Activated T-helper 1 cell treated with anti-CD3 and anti-CD28 coated beads, Interleukin-2, amount 50 U/mL, for 16 hours (primary cell): ENCODE results near the gene MAP3K14.

Experiments
- DNase-seq, 2 donors: peaks; one replicate each; pipeline ENCODE4 v3.0.0-alpha.2; 2020; ENCODE audit warnings: low read depth in 1 of 2, low spot score in 1 of 2

Gene MAP3K14

GRCh38 chr17:45317111-45317928 lies 500 bp upstream of the MAP3K14 start:
- peak; percentile 98 to 100 for DNase-seq

DNA sequence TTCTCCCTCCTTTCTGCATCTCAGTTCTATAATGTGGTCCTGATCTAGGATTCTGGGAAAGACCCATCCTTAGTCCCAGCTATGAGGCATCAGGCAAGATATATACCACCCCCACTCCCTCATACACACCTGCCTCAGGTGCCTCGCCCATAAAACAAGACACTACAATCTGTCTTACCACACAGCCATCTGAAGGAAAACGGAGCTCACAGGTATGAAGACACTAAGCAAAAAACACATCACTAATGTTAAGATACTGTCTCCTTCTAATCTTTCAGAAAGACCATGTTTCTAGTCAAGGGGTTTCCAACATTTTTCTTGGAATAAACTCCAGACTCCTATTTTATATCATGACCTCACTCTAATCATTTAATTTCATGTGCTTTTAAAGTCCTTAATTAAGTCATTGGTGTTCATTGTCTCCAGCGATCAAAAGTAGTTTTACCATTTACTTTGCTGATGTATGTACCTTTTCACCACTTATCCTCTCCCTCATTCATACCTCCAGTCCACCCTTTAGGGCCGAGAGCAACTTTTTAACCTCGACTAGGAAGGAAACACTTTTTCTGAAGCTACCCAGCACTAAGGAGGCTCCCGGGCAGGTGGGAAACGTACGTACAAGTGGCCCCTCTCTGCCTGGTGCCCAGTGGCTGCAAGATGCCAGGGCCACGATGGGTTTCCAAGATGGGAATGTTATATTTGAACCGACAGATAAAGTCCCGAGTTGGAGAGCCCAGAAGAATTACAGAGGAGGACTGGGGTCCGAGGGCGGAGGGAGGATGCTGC lies 979 bp downstream of the MAP3K14 start:
- DNase-seq: no peak

GRCh38 chr17:45314741-45315647 lies 1.8 kb downstream of the MAP3K14 start:
- DNase-seq: no peak

DNA sequence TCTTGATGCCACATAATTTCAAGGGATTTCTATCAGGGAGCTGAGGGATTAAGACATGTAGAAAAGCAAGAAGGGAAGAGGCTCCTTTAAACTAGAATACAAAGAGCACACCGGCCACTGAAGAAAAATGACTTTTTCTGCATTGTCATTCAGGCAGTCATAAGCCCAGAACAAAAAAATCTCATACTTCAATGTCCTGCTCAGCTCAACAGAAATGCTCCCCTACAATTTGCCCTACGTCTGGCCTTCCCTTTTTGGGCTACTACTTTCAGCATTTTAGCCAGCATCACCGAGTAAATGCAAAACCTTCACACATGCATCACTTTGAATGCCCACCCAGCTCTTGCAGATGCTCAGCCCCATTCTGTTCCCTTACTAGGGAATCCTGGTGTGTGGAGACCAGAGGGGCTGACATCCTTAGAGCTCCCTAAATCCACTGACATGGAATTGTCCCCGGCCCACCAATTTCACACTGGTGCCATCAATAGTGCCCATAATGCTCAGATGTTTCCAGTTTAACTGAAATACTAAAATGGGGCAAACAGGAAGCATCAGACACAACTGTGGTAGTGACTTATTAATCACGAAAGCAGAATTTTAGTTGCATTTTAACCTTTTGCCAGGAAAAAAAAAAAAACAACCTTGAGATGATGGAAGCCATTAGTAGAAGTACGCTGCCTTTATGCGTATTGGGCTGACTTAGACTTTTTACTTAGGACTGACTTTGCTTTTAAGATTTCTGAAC lies 2.7 kb downstream of the MAP3K14 start:
- no peak for DNase-seq

DNA sequence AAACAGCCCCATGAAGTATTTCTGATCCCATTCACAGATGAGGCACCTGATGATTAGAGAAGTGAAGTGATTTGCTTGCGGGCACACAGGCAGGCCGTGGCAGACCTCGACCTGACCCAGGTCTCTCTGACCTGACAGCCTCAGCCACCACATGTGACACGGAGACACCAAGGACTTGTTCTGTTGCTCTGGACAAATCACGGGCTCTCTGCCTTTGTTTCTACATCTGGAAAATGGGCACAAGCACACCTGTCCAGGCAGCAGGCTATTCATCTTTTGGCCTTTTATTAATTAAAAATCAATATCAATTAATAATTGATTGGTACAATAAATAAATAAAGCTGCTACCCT lies 3.4 kb downstream of the MAP3K14 start:
- no peak for DNase-seq

DNA sequence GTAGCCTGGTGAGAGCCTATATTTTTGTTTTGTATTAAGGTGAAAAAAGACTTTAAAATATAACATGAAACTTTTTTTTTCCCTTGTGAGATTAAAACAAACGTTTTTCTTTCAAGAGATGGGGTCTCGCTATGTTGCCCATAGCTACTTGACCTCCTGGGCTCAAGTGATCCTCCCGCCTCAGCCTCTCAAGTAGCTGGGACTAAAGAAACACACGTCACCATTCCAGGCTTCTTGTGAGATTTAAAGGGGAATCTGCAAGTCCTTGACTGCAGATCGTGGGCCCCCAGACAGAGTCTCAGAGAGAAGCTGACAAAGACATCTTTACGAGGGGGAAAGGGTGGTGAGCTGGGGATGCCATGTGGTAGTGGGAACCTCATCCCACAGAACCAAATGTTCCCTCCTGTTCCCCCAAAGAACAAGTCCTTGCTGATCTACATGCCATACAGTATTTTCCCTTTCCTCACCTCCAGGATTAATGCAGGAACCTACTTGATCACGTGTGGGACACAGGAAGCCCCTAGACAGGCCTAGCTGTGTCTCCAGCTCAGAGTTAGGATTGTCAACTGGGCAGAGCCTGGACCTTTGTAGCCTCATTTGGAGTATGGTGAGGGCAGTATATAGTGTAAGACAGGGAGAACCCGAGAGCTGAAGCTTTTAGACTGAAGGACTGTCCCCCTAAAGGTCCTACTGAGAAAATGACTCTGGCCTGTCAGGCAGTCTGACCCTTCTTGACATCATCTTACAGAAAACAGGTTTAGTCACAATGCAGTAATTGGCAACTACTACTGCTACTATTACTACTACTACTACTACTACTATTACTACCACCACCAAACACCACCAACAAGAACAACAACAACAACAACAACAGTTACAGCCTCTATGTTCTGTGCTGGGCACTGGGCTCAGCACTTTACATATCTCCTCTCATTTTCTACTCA lies 4.1 kb downstream of the MAP3K14 start:
- no peak for DNase-seq

DNA sequence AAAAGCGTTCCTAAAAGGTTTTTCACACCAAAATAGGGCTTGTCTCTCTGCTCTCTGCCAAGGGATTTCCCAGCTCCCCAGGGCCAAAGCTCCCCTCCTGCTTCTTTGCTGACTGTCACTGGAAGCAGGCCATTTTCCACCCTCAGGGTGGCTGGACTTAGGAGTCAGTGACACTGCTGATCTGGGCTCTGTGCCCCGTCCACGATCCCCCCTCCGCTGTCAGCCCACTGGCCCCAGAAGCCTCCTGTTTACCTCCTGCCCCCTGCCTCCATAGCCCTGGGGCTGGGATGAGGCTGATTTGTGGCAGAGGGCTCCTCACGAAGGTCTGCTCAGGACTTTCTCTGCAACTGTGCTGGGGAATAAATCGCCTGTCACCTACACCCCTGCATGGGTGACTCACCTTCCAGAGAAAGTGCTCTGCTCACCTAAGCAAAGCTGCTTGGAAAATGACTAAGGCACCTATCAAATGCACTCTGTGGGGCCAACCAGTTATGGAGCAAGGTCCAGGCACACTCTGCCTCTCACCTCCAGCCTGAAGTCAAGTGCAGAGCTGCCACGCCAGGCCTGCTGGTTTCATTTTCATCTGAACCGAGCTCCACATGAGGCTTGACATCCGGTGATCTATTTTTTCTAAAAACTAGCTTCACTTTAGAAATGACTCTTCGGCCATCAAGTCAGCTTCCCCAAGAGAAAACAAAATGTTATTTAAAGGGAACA lies 4.9 kb downstream of the MAP3K14 start:
- DNase-seq: peak; percentile 32 to 68

- DNase-seq: no peak
Measured at GRCh38 chr17:45311401-45311759, 5.4 kb downstream of the MAP3K14 start.

- no peak for DNase-seq
Measured at GRCh38 chr17:45310380-45311324, 6.2 kb downstream of the MAP3K14 start.

DNA sequence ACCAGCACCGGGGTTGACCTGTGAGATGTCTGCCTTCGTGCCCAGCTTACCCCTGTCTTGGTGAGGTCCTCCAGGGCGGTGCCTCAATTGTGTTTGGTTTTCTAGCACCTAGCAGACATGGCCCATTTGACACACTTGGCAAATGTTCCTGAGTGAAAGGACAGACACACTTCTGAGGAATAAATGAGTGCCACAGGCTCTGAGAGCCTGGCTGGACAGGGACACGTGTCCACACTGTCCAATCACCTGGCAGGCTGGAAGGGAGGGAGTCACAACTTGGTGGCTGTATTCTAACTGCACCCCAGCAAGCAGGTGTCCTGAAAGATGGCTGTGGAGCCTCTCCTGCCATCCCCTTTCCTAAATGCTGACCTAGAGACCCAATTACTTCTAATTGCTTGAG lies 7.4 kb downstream of the MAP3K14 start:
- DNase-seq: no peak

DNA sequence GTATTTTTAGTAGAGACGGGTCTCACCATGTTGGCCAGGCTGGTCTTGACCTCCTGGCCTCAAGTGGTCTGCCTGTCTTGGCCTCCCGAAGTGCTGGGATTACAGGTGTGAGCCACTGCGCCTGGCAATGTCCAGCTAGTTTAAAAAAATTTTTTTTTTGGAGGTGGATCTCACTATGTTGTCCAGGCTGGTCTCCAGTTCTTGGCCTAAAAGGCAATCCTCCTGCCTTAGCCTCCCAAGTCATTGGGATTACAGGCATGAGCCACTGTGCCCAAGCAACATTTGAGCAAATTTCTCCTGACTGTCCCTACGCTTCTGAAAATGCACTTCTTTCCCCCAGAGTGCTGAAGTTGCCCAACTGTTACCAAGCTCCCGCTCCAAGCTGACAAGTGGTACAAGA lies 8.0 kb downstream of the MAP3K14 start:
- no peak for DNase-seq

DNA sequence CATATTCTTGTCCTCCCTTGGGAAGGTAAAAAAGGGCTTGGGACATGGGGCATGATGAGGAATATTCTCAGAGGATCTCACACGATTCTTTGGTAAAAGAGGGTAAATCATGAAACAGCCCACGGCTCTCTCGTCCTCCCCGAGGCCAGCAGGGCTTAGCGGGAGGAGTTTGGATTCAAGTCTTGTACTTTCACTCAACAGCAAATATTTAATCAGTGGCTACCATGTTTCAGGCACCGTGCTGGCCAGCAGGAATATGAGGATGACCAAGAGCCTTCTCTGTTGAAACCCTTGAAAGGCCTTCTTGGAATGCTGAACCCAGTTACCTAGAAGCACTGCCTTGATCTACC lies 8.8 kb downstream of the MAP3K14 start:
- no peak for DNase-seq

- peak in 1 of 2 donors; percentile 26 for DNase-seq
Measured at GRCh38 chr17:45307290-45308015, 9.4 kb downstream of the MAP3K14 start.

GRCh38 chr17:45306623-45307022 lies 10.2 kb downstream of the MAP3K14 start:
- no peak for DNase-seq

GRCh38 chr17:45306094-45306493 lies 10.7 kb downstream of the MAP3K14 start:
- no peak for DNase-seq

- DNase-seq: no peak
Measured at GRCh38 chr17:45305530-45306087, 11.2 kb downstream of the MAP3K14 start.

DNA sequence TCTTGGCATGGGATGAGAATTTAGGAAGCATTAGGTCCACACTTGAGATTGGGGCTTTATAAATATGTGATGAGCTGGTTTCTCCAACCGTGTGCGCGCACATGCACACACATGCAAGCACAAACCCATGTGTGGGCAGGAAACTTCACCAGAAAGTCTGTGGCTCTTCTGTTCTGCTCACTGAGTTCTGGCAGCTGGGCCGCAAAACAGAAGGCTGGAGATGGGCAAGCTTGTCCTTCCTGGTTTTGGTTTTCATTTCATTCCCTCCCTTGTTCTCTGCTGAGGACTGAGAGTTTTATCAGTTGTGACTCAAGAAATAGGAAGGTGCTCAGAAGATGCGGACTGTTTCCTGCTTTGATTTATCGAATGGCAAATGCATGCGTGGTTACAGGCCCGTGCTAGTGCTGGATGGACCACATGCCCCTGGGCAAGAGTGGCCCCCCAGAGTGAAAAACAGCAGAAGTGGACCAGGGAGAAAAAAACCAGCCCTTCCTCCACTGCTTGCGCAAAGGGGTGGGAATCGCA lies 14.1 kb downstream of the MAP3K14 start:
- DNase-seq: no peak
